Posterior cingulate gyrus (tissue), 11 donors: ENCODE measurements around the gene OASL.

Experiments
- DNase-seq, 10 donors: peaks; one replicate each; pipeline versions ENCODE4 v3.0.0 to v3.0.0-alpha.2; 2020 to 2021; ENCODE audit warnings: mixed read lengths in 3 of 10
- intact Hi-C: fragments of 100-400 bp; cut with DNase I; formaldehyde crosslinking; loops from one replicate; pipeline ENCODE4 v1.15.1; 2023

The OASL gene

DNA sequence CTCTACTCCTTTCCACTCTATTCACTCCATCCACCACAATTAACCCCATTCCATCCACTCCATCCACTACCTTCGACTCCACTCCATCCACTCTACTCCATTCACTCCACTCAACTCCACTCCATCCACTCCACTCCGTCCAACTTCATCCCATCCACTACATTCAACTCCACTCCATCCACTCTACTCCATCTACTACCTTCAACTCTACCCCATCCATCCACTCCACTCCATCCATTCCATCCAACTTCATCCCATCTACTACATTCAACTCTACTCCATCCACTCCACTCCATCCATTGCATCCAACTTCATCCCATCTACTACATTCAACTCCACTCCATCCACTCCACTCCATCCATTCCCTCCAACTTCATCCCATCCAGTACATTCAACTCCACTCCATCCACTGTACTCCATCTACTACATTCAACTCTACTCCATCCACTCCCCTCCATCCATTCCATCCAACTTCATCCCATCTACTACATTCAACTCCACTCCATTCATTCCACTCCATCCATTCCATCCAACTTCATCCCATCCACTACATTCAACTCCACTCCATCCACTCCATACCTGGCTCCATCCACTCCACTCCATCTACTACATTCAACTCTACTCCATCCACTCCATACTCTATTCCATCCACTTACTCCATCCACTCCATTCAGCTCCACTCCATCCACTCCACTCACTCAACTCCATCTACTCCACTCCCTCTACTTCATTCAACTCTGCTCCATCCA, 44.3 kb downstream of the OASL start:
- intact Hi-C loops, result no loop called here
- DNase-seq, result no peak

DNA sequence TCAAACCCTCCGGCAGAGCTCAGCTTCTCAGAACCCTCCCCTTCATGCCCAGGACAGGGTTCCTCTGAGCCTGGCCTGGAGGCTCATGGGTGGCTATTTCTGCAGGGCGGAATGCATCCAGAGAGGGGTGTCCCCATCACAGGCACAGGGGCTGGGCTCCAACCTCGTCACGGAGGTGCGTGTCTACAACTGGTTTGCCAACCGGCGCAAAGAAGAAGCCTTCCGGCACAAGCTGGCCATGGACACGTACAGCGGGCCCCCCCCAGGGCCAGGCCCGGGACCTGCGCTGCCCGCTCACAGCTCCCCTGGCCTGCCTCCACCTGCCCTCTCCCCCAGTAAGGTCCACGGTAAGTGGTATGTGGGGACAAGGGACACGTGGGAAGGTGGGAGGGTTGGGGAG, 45.0 kb downstream of the OASL start:
- peak in 1 of 10 donors; percentile 49 for DNase-seq
- intact Hi-C loops, result no loop called here

GRCh38 chr12:120993496-120993895, 45.5 kb downstream of the OASL start:
- intact Hi-C loops, result no loop called here
- DNase-seq, result peak in 2 of 10 donors; percentile 44 to 55

- no peak for DNase-seq
- intact Hi-C loops, result no loop called here
These were observed 46.1 kb downstream of the OASL start for GRCh38 chr12:120992989-120993388.

DNA sequence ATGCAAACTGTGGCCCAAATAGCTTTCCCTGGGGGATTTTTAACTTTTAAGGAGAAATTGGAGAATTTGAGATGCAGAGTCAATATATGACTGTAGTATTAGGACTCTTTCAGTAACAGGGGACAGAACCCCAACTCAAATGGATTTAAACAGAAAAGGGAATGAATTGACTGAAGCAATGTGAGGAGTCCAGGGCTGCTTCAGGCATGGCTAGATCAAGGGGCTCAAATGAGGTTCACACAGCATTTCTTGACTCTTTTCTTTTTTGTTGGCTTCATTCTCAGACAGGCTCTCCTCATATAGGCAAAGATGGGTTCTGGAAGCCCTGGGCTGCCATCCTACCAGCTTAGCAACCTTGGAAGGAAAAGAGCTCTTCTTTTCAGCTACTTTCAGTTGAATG, 47.1 kb downstream of the OASL start:
- intact Hi-C loops, result no loop called here
- DNase-seq, result no peak

DNA sequence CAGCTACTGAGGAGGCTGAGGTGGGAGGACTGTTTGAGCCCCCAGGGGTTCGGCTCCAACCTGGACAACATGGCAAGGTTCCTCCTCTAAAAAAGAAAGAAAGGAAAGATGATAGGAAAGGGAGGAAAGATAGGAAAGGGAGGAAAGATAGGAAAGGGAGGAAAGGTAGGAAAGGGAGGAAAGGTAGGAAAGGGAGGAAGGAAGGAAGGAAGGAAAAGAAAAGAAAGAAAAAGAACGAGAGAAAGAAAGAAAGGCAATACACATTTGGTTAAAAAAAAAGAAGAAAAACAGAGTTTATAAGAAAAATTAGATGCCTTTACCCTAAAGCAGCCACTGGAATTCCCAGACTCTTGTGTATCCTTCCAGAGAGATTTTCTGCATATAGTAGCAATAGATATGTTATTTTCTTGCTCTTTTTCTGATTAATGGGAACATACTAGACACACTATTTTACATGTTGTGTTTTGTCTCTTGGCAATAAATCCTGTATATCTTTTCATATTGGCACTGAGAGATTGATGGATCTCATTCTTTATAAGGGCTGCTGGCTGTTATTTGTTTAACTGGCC, 48.5 kb downstream of the OASL start:
- no peak for DNase-seq
- intact Hi-C loops, result no loop called here

- intact Hi-C loops, result no loop called here
These were observed 49.4 kb downstream of the OASL start for GRCh38 chr12:120989687-120990086.

GRCh38 chr12:120988658-120989057, 50.4 kb downstream of the OASL start:
- peak in 2 of 10 donors; percentile 70 to 75 for DNase-seq
- intact Hi-C loops, result no loop called here

More at GRCh38 chr12:120989687-120990086, 49.4 kb downstream of the OASL start:
- no peak for DNase-seq

DNA sequence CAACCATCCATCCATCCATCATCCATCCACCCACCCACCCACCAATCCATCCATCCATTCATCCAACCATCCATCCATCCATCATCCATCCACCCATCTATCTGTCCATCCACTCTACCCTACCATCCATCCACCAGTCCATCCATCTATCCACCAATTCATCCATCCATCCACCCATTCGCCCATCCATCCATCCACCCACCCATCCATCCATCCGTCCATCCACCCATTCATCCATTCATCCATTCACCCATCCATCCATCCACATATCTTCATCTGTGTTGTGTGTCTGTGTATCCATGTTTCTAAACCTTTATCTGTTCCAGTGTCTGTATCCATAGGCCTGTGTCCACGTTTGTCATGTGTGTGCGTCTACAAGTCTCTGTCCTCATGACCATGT, 50.8 kb downstream of the OASL start:
- no peak for DNase-seq
- intact Hi-C loops, result no loop called here

DNA sequence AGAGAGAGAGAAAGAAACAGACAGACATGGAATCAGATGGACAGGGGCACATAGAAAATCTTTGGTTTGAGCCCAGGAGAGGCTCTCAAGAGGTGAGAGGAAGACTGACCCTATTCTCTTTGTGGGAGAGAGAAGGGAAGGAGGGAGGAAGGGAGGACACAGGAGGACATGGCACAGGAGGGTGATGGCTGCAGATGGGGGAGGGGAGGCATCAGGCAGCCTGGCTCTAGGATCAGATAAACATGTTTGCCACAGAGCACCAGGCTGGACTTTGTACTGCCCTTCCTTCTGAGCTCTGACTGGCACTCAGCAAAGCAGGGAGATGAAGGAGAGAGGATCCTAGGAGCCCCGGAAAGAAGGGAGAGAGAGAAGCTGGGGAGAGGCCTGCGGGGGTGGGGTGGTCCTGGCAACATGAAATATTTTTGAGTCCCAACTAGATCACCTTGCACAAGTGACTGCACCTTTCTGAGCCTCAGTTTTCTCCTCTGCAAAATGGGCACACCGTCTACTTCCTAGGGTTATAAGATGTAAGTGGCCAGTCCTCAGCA, 54.6 kb downstream of the OASL start:
- DNase-seq, result peak in 2 of 10 donors; percentile 5 to 8
- intact Hi-C loops, result no loop called here

DNA sequence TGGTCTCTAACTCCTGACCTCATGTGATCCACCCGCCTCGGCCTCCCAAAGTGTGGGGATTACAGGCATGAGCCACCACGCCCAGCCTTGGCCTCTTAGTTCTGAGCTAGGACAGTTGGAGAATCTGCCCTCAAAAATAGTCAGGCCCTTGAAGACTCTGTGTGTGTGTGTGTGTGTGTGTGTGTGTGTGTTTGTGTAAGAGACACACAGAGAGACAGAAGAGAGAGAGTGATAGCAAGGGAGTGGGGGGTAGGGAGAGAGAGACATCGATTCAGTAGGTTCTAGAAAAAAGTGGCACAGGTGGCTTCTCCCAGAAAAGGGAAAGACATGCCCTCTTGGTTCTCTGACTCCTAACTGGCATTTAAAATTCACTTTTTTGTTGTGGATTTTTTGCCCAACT, 55.3 kb downstream of the OASL start:
- DNase-seq, result peak in 2 of 10 donors; percentile 17 to 52
- intact Hi-C loops, result no loop called here

DNA sequence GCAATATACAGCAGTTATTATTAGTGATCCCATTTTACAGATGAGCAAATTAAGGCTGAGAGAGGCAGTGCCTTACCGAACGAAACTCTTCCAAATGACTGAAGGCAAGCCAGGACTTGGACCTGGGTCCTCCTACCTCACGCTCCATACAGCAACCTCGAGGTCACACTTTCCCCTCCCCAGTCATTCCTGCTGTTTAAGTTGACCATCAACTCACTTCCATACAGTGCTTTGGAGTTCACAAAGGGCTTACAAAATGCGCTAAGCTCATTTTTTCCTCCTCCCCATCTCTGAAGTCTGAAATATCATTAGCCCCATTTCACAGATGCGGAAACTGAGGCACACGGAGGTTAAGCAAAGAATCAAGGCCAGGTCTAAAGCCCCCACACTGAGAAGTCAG, 56.4 kb downstream of the OASL start:
- DNase-seq, result peak in 1 of 10 donors; percentile 3
- intact Hi-C loops, result no loop called here

- DNase-seq, result peak in 1 of 10 donors; percentile 1
- intact Hi-C loops, result no loop called here
These were observed 57.6 kb downstream of the OASL start for GRCh38 chr12:120981407-120981941.

- DNase-seq, result peak in 3 of 10 donors; percentile 17 to 62 (median 60)
- intact Hi-C loops, result no loop called here
These were observed 58.2 kb downstream of the OASL start for GRCh38 chr12:120980800-120981368.

GRCh38 chr12:120979862-120980696, 59.0 kb downstream of the OASL start:
- peak in 3 of 10 donors; percentile 16 to 47 (median 33) for DNase-seq
- intact Hi-C loops, result loop anchor here (10.0 kb wide), 1 partner anchor 255 kb away; the partner anchor contains the start of gene ACADS

DNA sequence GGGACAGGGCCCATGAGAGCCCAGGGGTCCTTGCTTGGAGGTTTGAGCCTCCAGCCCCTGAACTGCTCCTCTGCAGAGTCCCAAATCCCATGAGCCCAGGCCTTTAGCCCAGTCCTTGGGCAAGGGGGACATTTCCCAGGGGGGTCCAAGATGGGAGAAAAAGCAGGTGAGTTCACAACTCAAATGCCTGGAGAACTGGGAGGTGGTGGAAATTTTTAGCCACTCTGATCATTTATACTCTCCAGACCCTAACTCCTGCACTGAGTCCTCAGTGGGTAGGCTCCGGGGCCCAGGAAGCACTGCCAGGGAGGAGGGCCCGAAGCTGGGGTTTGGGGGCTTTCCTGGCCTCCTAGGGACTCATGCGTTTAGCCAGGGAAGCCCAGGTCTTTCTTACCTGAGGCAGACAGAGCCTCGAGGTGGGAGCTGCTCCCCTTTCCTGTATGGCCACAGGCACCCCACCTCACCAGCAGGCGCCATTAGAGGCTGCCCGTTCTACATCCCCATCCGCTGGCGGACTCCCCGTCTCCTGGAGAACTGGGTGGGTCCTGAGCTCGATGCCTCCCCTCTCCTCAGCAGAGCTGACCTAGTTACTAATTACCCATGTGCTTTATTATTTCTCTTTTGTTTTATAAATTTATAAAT, 59.7 kb downstream of the OASL start:
- DNase-seq, result peak in 3 of 10 donors; percentile 15 to 73 (median 64)
- intact Hi-C loops, result loop anchor here (10.0 kb wide), 1 partner anchor 255 kb away; the partner anchor contains the start of gene ACADS

GRCh38 chr12:120978296-120979219, 60.5 kb downstream of the OASL start, which contains the start of gene HNF1A:
TSS of gene HNF1A (plus strand) at chr12:120978543. CDS start at chr12:120978769, 226 bp downstream.
- intact Hi-C loops, result loop anchor here (10.0 kb wide), 1 partner anchor 254 kb away; the partner anchor contains the start of gene ACADS
- peak in 3 of 10 donors; percentile 56 to 82 (median 76) for DNase-seq
